Liver (tissue), 9 donors: ENCODE measurements around the gene BMP7. TPM values are rescaled to one million over a fixed set of nuclear protein-coding genes. Genes with fewer than 3 reads are reported as not detected.

Source experiments
- DNase-seq: peaks from one replicate; pipeline ENCODE4 v3.0.0-alpha.2; 2017; ENCODE audit warnings: low spot score
- H3K27ac ChIP-seq, 2 donors: one replicate each; pipeline ENCODE4 v1.7.0; 2013; ENCODE audit warnings: inconsistent platforms in 2 of 2, low read length in 2 of 2, control low read depth in 1 of 2, low read depth in 1 of 2, mild to moderate bottlenecking in 1 of 2
- H3K27me3 ChIP-seq, 4 donors: one replicate each; pipeline versions ENCODE4 v1.6.1 to v1.7.0; 2013; ENCODE audit warnings: low read length in 3 of 4, inconsistent platforms in 1 of 4, mild to moderate bottlenecking in 1 of 4, moderate library complexity in 1 of 4; ENCODE audit not compliant: control insufficient read depth in 4 of 4, insufficient read depth in 4 of 4
- H3K36me3 ChIP-seq, 4 donors: one replicate each; pipeline versions ENCODE4 v1.6.1 to v1.7.0; 2013; ENCODE audit warnings: low read length in 3 of 4, mild to moderate bottlenecking in 3 of 4, low read depth in 1 of 4, moderate library complexity in 1 of 4; ENCODE audit not compliant: control insufficient read depth in 4 of 4, insufficient read depth in 3 of 4
- H3K4me1 ChIP-seq, 4 donors: one replicate each; pipeline versions ENCODE4 v1.6.1 to v1.7.0; 2013; ENCODE audit warnings: low read length in 3 of 4, mild to moderate bottlenecking in 3 of 4, moderate library complexity in 1 of 4; ENCODE audit not compliant: control insufficient read depth in 4 of 4, insufficient read depth in 4 of 4
- H3K4me3 ChIP-seq, 3 donors: one replicate each; pipeline versions ENCODE4 v1.6.1 to v1.7.0; 2013; ENCODE audit warnings: low read length in 3 of 3, control low read depth in 1 of 3, low read depth in 1 of 3, mild to moderate bottlenecking in 1 of 3
- H3K9ac ChIP-seq, 2 donors: one replicate each; pipeline ENCODE4 v1.7.0; 2013; ENCODE audit warnings: low read length in 2 of 2, mild to moderate bottlenecking in 2 of 2, moderate library complexity in 2 of 2, control low read depth in 1 of 2, low read depth in 1 of 2
- H3K9me3 ChIP-seq, 4 donors: one replicate each; pipeline versions ENCODE4 v1.6.1 to v1.7.0; 2013; ENCODE audit warnings: low read length in 3 of 4; ENCODE audit not compliant: control insufficient read depth in 4 of 4
- FOXA1 ChIP-seq: IDR thresholded peaks from 2 replicates; pipeline ENCODE4 v1.6.1; 2016; ENCODE audit warnings: antibody characterized with exemption
- FOXA2 ChIP-seq: IDR thresholded peaks from 2 replicates; pipeline ENCODE4 v1.6.1; 2016; ENCODE audit warnings: antibody characterized with exemption
- HNF4G ChIP-seq: IDR thresholded peaks from 2 replicates; pipeline ENCODE4 v1.6.1; 2016; ENCODE audit warnings: antibody characterized with exemption
- JUND ChIP-seq, 2 donors: IDR thresholded peaks; 2 replicates each; pipeline ENCODE4 v1.6.1; 2016; ENCODE audit warnings: antibody characterized with exemption in 2 of 2
- NR2F2 ChIP-seq: IDR thresholded peaks from 2 replicates; pipeline ENCODE4 v1.6.1; 2016; ENCODE audit warnings: antibody characterized with exemption
- RAD21 ChIP-seq, 2 donors: IDR thresholded peaks; 2 replicates each; pipeline ENCODE4 v1.6.1; 2016; ENCODE audit warnings: antibody characterized with exemption in 2 of 2, mild to moderate bottlenecking in 2 of 2
- REST ChIP-seq: IDR thresholded peaks from 2 replicates; pipeline ENCODE4 v1.6.1; 2016; ENCODE audit warnings: antibody characterized with exemption, mild to moderate bottlenecking
- RXRA ChIP-seq, 2 donors: IDR thresholded peaks; 2 replicates each; pipeline ENCODE4 v1.6.1; 2017 to 2018; ENCODE audit warnings: antibody characterized with exemption in 2 of 2, mild to moderate bottlenecking in 1 of 2
- SP1 ChIP-seq: IDR thresholded peaks from 2 replicates; pipeline ENCODE4 v1.6.1; 2018; ENCODE audit warnings: antibody characterized with exemption, mild to moderate bottlenecking
- TAF1 ChIP-seq: conservative IDR thresholded peaks from 2 replicates; pipeline ENCODE4 v1.6.1; 2016; ENCODE audit warnings: antibody characterized with exemption, mild to moderate bottlenecking
- ZBTB33 ChIP-seq: IDR thresholded peaks from 2 replicates; pipeline ENCODE4 v1.6.1; 2016; ENCODE audit warnings: antibody characterized with exemption
- WGBS: extraction: QIAGEN DNeasy Blood & Tissue Kit; methylation state at CpG from one replicate; pipeline ENCODE4 v1.1.7; 2013; 5-methylcytosine and 5-hydroxymethylcytosine counted together
- polyA plus RNA-seq, 2 donors: library from polyadenylated mRNA; stranded (reverse) in 1 of 2; unstranded in 1 of 2; fragments of 200-250 nt in 1 of 2; fragments of >200 nt in 1 of 2; fragmentation: Nextera tagmentation in 1 of 2; extraction: Ambion mirVana in 1 of 2; gene quantifications; one replicate each; pipeline versions ENCODE4 v1.2.1 to v1.2.3, GENCODE V29; 2013 to 2015
- total RNA-seq, 2 donors: library from RNA; depleted of rRNA; stranded (reverse); fragments of >200 nt; gene quantifications; one replicate each; pipeline ENCODE4 v1.2.3, GENCODE V29; 2014
- TF ChIP-seq, protein P1 (sequence below): IDR thresholded peaks from 2 replicates; pipeline ENCODE4 v1.6.1; 2016; ENCODE audit warnings: antibody characterized with exemption
- TF ChIP-seq, protein P2 (sequence below): IDR thresholded peaks from 2 replicates; pipeline ENCODE4 v1.6.1; 2016; ENCODE audit warnings: antibody characterized with exemption
- donor health status: healthy.
- donor health status: healthy.
- donor health status: healthy.
- donor health status: healthy.
- donor health status: healthy.

The BMP7 gene
- total RNA-seq (not detected), polyA plus RNA-seq (not detected)

GRCh38 chr20:57266291-57267157 is at the start of gene BMP7:
TSS of gene BMP7 (minus strand) at chr20:57266641. CDS start at chr20:57266122, 519 bp downstream.
- H3K27ac ChIP-seq: no peak within 1 kb of the TSS
- 2% methylated on average over 84 of the region's 84 CpGs for WGBS
- no peak for DNase-seq
- H3K36me3 ChIP-seq: no peaks in the 10 kb centered on the region
- H3K9ac ChIP-seq: no peak within 1 kb of the TSS
- H3K27me3 ChIP-seq: peaks cover 2 to 36% (median 7%) of the 10 kb centered on the region in 4 donors
- TF ChIP-seq RXRA (IDR thresholded peaks at IDR 0.05) (no peak), HNF4G (no peak), TAF1 (no peak), FOXA2 (no peak)
- H3K9me3 ChIP-seq: no peaks in the 10 kb centered on the region
- H3K4me1 ChIP-seq: peaks cover 0 to 16% (median 4%) of the 10 kb centered on the region in 4 donors
- H3K4me3 ChIP-seq: peak within 1 kb of the TSS in 1 of 3 donors; percentile 10

DNA sequence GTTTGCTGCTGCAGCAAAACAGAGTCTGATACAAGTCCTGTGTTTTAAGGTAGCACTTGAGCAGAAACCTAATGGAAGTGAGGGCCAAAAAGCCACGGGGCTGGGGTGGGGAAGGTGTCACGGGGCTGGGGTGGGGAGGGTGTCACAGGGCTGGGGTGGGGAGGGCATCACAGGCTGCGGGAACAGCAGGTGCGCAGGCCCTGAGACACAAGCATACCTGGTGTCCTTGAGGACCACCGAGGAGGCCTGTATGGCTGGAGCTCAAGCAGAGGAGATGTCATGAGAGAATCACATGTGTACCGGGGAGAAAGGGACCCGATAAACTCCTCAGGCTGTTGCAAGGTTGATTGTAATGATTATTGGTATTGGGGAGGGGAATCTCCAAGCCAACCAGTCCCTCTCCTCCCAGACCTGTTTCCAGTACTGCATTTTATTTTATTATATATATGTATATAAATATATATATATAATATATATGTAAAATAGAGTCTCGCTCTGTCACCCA is 49.6 kb upstream of the BMP7 start:
- H3K27me3 ChIP-seq: no peaks in the 10 kb centered on the region
- no peak overlapping the region for H3K27ac ChIP-seq
- no peak overlapping the region for H3K4me3 ChIP-seq
- no peaks in the 10 kb centered on the region for H3K4me1 ChIP-seq
- H3K36me3 ChIP-seq: no peaks in the 10 kb centered on the region
- DNase-seq: no peak
- 87% methylated on average over 8 of the region's 8 CpGs for WGBS
- TF ChIP-seq ZBTB33: no peak
- TF ChIP-seq SP1: no peak
- TF ChIP-seq RAD21 (IDR thresholded peaks at IDR 0.05): no peak
- TF ChIP-seq, protein P1, sequence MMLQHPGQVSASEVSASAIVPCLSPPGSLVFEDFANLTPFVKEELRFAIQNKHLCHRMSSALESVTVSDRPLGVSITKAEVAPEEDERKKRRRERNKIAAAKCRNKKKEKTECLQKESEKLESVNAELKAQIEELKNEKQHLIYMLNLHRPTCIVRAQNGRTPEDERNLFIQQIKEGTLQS: no peak
- no peak for TF ChIP-seq FOXA1
- TF ChIP-seq REST: no peak
- TF ChIP-seq JUND (IDR thresholded peaks at IDR 0.05): no peak
- TF ChIP-seq FOXA2: no peak
- no peak for TF ChIP-seq TAF1
- TF ChIP-seq, protein P2, sequence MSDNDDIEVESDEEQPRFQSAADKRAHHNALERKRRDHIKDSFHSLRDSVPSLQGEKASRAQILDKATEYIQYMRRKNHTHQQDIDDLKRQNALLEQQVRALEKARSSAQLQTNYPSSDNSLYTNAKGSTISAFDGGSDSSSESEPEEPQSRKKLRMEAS: no peak
- TF ChIP-seq NR2F2: no peak
- H3K9ac ChIP-seq: no peak overlapping the region
- H3K9me3 ChIP-seq: no peaks in the 10 kb centered on the region
